Measurements from ENCODE around the gene PARP8.

Gene PARP8

GRCh38 chr5:50856401-50857119 is 190.1 kb downstream of the PARP8 start:
- DNase-seq = no peak

GRCh38 chr5:50863534-50864170 is 197.2 kb downstream of the PARP8 start:
- no peak for DNase-seq

- DNase-seq = no peak
These were observed 198.0 kb downstream of the PARP8 start for GRCh38 chr5:50864466-50864865.

GRCh38 chr5:50866415-50866814 is 200.0 kb downstream of the PARP8 start:
- no peak for DNase-seq

- DNase-seq = no peak
These were observed 200.7 kb downstream of the PARP8 start for GRCh38 chr5:50867140-50867539.

GRCh38 chr5:50873595-50874277 is 207.3 kb downstream of the PARP8 start:
- DNase-seq = no peak

- DNase-seq = no peak
These were observed 208.0 kb downstream of the PARP8 start for GRCh38 chr5:50874306-50875001.

- DNase-seq = no peak
These were observed 208.5 kb downstream of the PARP8 start for GRCh38 chr5:50875002-50875344.

- no peak for DNase-seq
These were observed 212.0 kb downstream of the PARP8 start for GRCh38 chr5:50878470-50878869.

- no peak for DNase-seq
These were observed 215.0 kb downstream of the PARP8 start for GRCh38 chr5:50881407-50881806.

- no peak for DNase-seq
These were observed 220.4 kb downstream of the PARP8 start for GRCh38 chr5:50886657-50887345.

- DNase-seq = no peak
These were observed 221.6 kb downstream of the PARP8 start for GRCh38 chr5:50887889-50888633.

- DNase-seq = no peak
These were observed 222.3 kb downstream of the PARP8 start for GRCh38 chr5:50888751-50889150.

- DNase-seq = no peak
These were observed 223.4 kb downstream of the PARP8 start for GRCh38 chr5:50889790-50890189.
